GM23338 (cell line): Measurements from ENCODE around the gene OTC. TPM values are rescaled to one million over a fixed set of nuclear protein-coding genes. Genes with fewer than 3 reads are reported as not detected.

Source experiments
- ATAC-seq: fragments of 200-7000 bp; cut with Tn5 transposase; 3 replicates; pipeline ENCODE4 v1.9.1; 2020
- DNase-seq: peaks from one replicate; pipeline ENCODE4 v3.0.0-alpha.2; 2015; ENCODE audit warnings: low spot score
- H2AFZ ChIP-seq: fragments of 200-600 bp; sonication (generic); 2 replicates; pipeline ENCODE4 v1.8.0; 2016; ENCODE audit warnings: antibody characterized with exemption, mild to moderate bottlenecking, moderate library complexity
- H3F3A ChIP-seq: fragments of 200-600 bp; sonication (generic); replicated peaks from 2 replicates; pipeline ENCODE4 v1.8.0; 2017; ENCODE audit warnings: antibody characterized with exemption, mixed run types, low read depth
- H3K27ac ChIP-seq: fragments of 200-600 bp; sonication (generic); 2 replicates; pipeline ENCODE4 v1.6.1; 2016; ENCODE audit warnings: low read depth
- H3K27me3 ChIP-seq: fragments of 200-600 bp; sonication (generic); 2 replicates; pipeline ENCODE4 v1.8.0; 2016; ENCODE audit warnings: mild to moderate bottlenecking, mixed run types, moderate library complexity; ENCODE audit not compliant: insufficient read depth
- H3K36me3 ChIP-seq: fragments of 200-600 bp; sonication (generic); 2 replicates; pipeline ENCODE4 v1.8.0; 2016; ENCODE audit warnings: mild to moderate bottlenecking; ENCODE audit not compliant: insufficient read depth
- H3K4me1 ChIP-seq: fragments of 200-600 bp; sonication (generic); 2 replicates; pipeline ENCODE4 v1.8.0; 2016; ENCODE audit warnings: mild to moderate bottlenecking, moderate library complexity; ENCODE audit not compliant: insufficient read depth
- H3K4me2 ChIP-seq: fragments of 200-600 bp; sonication (generic); 2 replicates; pipeline ENCODE4 v1.7.1; 2017; ENCODE audit warnings: mixed run types
- H3K4me3 ChIP-seq: fragments of 200-600 bp; sonication (generic); 2 replicates; pipeline ENCODE4 v1.6.1; 2016; ENCODE audit warnings: mixed run types
- H3K79me2 ChIP-seq: fragments of 200-600 bp; sonication (generic); replicated peaks from 2 replicates; pipeline ENCODE4 v1.8.0; 2017; ENCODE audit warnings: mild to moderate bottlenecking; ENCODE audit not compliant: insufficient read depth
- H3K9me2 ChIP-seq: fragments of 200-600 bp; sonication (generic); 2 replicates; pipeline ENCODE4 v1.8.0; 2017; ENCODE audit not compliant: insufficient read depth
- H4K20me1 ChIP-seq: fragments of 200-600 bp; sonication (generic); replicated peaks from 2 replicates; pipeline ENCODE4 v1.8.0; 2017; ENCODE audit warnings: mild to moderate bottlenecking; ENCODE audit not compliant: insufficient read depth
- H3K27ac Mint-ChIP-seq: 2 replicates; pipeline ENCODE4 v1.8.0; 2020; ENCODE audit warnings: inconsistent platforms, mild to moderate bottlenecking, moderate library complexity, mixed read lengths
- H3K27me3 Mint-ChIP-seq: 3 replicates; pipeline ENCODE4 v1.8.0; 2022; ENCODE audit warnings: low read depth, mild to moderate bottlenecking, moderate library complexity, mixed read lengths, inconsistent platforms; ENCODE audit not compliant: insufficient read depth, poor library complexity
- H3K36me3 Mint-ChIP-seq: 3 replicates; pipeline ENCODE4 v1.8.0; 2021; ENCODE audit warnings: low read depth, mild to moderate bottlenecking, inconsistent platforms, moderate library complexity, mixed read lengths
- H3K4me1 Mint-ChIP-seq: 3 replicates; pipeline ENCODE4 v1.8.0; 2020; ENCODE audit warnings: mild to moderate bottlenecking, inconsistent platforms, mixed read lengths
- H3K4me3 Mint-ChIP-seq: 3 replicates; pipeline ENCODE4 v1.8.0; 2021; ENCODE audit warnings: moderate library complexity, mild to moderate bottlenecking, inconsistent platforms, mixed read lengths
- H3K9me3 Mint-ChIP-seq: 3 replicates; pipeline ENCODE4 v1.8.0; 2020; ENCODE audit warnings: moderate library complexity, mild to moderate bottlenecking, inconsistent platforms, mixed read lengths
- CREB1 ChIP-seq: fragments of 250-450 bp; sonication (Bioruptor Pico); IDR thresholded peaks from 2 replicates; pipeline ENCODE4 v1.5.0; 2020; ENCODE audit warnings: low read depth, mild to moderate bottlenecking, moderate library complexity
- EZH2 ChIP-seq: fragments of 200-600 bp; sonication (generic); IDR thresholded peaks from one replicate; pipeline ENCODE4 v1.8.0; 2017; ENCODE audit warnings: antibody characterized with exemption, mild to moderate bottlenecking, low read depth; ENCODE audit not compliant: unreplicated experiment
- EZH2phosphoT487 ChIP-seq: fragments of 200-600 bp; sonication (generic); IDR thresholded peaks from one replicate; pipeline ENCODE4 v1.8.1; 2018; ENCODE audit warnings: antibody characterized with exemption; ENCODE audit not compliant: unreplicated experiment
- JUNB ChIP-seq: IDR thresholded peaks from one replicate; pipeline ENCODE4 v1.6.1; 2016; ENCODE audit warnings: antibody characterized with exemption; ENCODE audit not compliant: unreplicated experiment
- NANOG ChIP-seq: IDR thresholded peaks from 2 replicates; pipeline ENCODE4 v1.6.1; 2016; ENCODE audit warnings: antibody characterized with exemption, borderline replicate concordance
- POLR2AphosphoS5 ChIP-seq: IDR thresholded peaks from 2 replicates; pipeline ENCODE4 v1.6.1; 2016; ENCODE audit warnings: antibody characterized with exemption, low read depth
- STAT1 ChIP-seq: IDR thresholded peaks from one replicate; pipeline ENCODE4 v1.6.1; 2016; ENCODE audit warnings: antibody characterized with exemption; ENCODE audit not compliant: unreplicated experiment
- ZNF114 ChIP-seq: fragments of 250-450 bp; sonication (Bioruptor Pico); IDR thresholded peaks from 2 replicates; pipeline ENCODE4 v1.5.0; 2020; ENCODE audit warnings: mild to moderate bottlenecking, moderate library complexity
- ZNF331 ChIP-seq: fragments of 250-450 bp; sonication (Bioruptor Pico); IDR thresholded peaks from 2 replicates; pipeline ENCODE4 v1.5.0; 2020; ENCODE audit warnings: low read depth, mild to moderate bottlenecking, moderate library complexity
- polyA plus RNA-seq: library from polyadenylated mRNA; unstranded; fragments of >200 nt; fragmentation: Nextera tagmentation; extraction: Ambion mirVana; gene quantifications from 2 replicates; pipeline ENCODE4 v1.2.1, GENCODE V29; 2016
- total RNA-seq: library from RNA; depleted of rRNA; stranded (reverse); fragments of >200 nt; shearing (Covaris generic); gene quantifications from 2 replicates; pipeline ENCODE4 v1.2.3, GENCODE V29; 2014
- TF ChIP-seq, protein P1 (sequence below), 2 experiments: fragments of 200-600 bp in 1 of 2; sonication (generic) in 1 of 2; conservative IDR thresholded peaks; 2 replicates each; pipeline versions ENCODE4 v1.5.1 to v1.6.1; 2016 to 2017; ENCODE audit warnings: antibody characterized with exemption in 2 of 2, low read depth in 2 of 2, mild to moderate bottlenecking in 2 of 2, moderate library complexity in 1 of 2
- TF ChIP-seq, protein P2 (sequence below): IDR thresholded peaks from 2 replicates; pipeline ENCODE4 v1.6.1; 2016; ENCODE audit warnings: antibody characterized with exemption
- TF ChIP-seq, protein P3 (sequence below): fragments of 250-450 bp; sonication (Bioruptor Pico); IDR thresholded peaks from 2 replicates; pipeline ENCODE4 v1.5.0; 2020; ENCODE audit warnings: mild to moderate bottlenecking, moderate library complexity
- TF ChIP-seq, protein P4 (sequence below): IDR thresholded peaks from one replicate; pipeline ENCODE4 v1.6.1; 2018; ENCODE audit warnings: antibody characterized with exemption; ENCODE audit not compliant: unreplicated experiment

OTC gene
- total and polyA plus RNA-seq, 2 experiments from 2014 or later = not detected

DNA sequence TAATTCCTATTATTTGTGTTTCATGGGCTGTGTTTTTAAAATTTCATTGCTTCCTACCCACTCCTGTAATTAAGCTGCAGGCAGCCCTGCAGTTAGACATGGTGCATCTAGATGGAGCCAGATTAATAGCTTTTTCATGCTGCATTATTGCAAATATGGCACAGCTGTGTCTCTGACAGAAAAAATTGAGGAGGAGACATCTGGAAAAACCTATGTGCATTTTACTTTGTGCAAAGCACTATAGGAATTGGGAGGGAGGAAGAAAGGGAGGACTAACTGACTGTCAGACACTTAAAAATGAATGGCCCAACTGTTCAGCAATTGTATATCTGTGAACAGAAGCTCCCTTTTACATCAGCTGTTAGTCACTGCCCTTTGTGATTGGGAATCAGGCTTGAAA is 17.0 kb upstream of the OTC start:
- Histone ChIP-seq H4K20me1 (no peaks in the 10 kb centered on the region), H3K9me2 (no peaks in the 10 kb centered on the region), H3K4me3 (no peak overlapping the region), H3K36me3 (no peaks in the 10 kb centered on the region), H3K4me2 (no peak overlapping the region), H2AFZ (no peak overlapping the region), H3K27ac (no peak overlapping the region), H3K79me2 (no peaks in the 10 kb centered on the region), H3F3A (no peaks in the 10 kb centered on the region), H3K27me3 (no peaks in the 10 kb centered on the region), H3K4me1 (no peaks in the 10 kb centered on the region)
- peaks cover 3% of the 10 kb centered on the region for H3K27me3 Mint-ChIP-seq
- H3K9me3 Mint-ChIP-seq = no peaks in the 10 kb centered on the region; the same call in 1 of the 3 replicates
- no peak for DNase-seq
- no peaks in the 10 kb centered on the region for H3K4me1 Mint-ChIP-seq
- H3K4me3 Mint-ChIP-seq = no peak overlapping the region
- TF ChIP-seq ZNF114 (CRISPR knock-in tag) (no peak), NANOG (no peak), STAT1 (no peak), CREB1 (CRISPR knock-in tag) (no peak), ZNF331 (CRISPR knock-in tag) (no peak), JUNB (no peak), EZH2phosphoT487 (no peak), EZH2 (no peak), POLR2AphosphoS5 (no peak)
- TF ChIP-seq, protein P1, sequence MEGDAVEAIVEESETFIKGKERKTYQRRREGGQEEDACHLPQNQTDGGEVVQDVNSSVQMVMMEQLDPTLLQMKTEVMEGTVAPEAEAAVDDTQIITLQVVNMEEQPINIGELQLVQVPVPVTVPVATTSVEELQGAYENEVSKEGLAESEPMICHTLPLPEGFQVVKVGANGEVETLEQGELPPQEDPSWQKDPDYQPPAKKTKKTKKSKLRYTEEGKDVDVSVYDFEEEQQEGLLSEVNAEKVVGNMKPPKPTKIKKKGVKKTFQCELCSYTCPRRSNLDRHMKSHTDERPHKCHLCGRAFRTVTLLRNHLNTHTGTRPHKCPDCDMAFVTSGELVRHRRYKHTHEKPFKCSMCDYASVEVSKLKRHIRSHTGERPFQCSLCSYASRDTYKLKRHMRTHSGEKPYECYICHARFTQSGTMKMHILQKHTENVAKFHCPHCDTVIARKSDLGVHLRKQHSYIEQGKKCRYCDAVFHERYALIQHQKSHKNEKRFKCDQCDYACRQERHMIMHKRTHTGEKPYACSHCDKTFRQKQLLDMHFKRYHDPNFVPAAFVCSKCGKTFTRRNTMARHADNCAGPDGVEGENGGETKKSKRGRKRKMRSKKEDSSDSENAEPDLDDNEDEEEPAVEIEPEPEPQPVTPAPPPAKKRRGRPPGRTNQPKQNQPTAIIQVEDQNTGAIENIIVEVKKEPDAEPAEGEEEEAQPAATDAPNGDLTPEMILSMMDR (conservative IDR thresholded peaks at IDR 0.05; ENCODE audit: low read depth in 2 of 2) = no peak
- TF ChIP-seq, protein P2, sequence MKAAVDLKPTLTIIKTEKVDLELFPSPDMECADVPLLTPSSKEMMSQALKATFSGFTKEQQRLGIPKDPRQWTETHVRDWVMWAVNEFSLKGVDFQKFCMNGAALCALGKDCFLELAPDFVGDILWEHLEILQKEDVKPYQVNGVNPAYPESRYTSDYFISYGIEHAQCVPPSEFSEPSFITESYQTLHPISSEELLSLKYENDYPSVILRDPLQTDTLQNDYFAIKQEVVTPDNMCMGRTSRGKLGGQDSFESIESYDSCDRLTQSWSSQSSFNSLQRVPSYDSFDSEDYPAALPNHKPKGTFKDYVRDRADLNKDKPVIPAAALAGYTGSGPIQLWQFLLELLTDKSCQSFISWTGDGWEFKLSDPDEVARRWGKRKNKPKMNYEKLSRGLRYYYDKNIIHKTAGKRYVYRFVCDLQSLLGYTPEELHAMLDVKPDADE = no peak
- TF ChIP-seq, protein P3, sequence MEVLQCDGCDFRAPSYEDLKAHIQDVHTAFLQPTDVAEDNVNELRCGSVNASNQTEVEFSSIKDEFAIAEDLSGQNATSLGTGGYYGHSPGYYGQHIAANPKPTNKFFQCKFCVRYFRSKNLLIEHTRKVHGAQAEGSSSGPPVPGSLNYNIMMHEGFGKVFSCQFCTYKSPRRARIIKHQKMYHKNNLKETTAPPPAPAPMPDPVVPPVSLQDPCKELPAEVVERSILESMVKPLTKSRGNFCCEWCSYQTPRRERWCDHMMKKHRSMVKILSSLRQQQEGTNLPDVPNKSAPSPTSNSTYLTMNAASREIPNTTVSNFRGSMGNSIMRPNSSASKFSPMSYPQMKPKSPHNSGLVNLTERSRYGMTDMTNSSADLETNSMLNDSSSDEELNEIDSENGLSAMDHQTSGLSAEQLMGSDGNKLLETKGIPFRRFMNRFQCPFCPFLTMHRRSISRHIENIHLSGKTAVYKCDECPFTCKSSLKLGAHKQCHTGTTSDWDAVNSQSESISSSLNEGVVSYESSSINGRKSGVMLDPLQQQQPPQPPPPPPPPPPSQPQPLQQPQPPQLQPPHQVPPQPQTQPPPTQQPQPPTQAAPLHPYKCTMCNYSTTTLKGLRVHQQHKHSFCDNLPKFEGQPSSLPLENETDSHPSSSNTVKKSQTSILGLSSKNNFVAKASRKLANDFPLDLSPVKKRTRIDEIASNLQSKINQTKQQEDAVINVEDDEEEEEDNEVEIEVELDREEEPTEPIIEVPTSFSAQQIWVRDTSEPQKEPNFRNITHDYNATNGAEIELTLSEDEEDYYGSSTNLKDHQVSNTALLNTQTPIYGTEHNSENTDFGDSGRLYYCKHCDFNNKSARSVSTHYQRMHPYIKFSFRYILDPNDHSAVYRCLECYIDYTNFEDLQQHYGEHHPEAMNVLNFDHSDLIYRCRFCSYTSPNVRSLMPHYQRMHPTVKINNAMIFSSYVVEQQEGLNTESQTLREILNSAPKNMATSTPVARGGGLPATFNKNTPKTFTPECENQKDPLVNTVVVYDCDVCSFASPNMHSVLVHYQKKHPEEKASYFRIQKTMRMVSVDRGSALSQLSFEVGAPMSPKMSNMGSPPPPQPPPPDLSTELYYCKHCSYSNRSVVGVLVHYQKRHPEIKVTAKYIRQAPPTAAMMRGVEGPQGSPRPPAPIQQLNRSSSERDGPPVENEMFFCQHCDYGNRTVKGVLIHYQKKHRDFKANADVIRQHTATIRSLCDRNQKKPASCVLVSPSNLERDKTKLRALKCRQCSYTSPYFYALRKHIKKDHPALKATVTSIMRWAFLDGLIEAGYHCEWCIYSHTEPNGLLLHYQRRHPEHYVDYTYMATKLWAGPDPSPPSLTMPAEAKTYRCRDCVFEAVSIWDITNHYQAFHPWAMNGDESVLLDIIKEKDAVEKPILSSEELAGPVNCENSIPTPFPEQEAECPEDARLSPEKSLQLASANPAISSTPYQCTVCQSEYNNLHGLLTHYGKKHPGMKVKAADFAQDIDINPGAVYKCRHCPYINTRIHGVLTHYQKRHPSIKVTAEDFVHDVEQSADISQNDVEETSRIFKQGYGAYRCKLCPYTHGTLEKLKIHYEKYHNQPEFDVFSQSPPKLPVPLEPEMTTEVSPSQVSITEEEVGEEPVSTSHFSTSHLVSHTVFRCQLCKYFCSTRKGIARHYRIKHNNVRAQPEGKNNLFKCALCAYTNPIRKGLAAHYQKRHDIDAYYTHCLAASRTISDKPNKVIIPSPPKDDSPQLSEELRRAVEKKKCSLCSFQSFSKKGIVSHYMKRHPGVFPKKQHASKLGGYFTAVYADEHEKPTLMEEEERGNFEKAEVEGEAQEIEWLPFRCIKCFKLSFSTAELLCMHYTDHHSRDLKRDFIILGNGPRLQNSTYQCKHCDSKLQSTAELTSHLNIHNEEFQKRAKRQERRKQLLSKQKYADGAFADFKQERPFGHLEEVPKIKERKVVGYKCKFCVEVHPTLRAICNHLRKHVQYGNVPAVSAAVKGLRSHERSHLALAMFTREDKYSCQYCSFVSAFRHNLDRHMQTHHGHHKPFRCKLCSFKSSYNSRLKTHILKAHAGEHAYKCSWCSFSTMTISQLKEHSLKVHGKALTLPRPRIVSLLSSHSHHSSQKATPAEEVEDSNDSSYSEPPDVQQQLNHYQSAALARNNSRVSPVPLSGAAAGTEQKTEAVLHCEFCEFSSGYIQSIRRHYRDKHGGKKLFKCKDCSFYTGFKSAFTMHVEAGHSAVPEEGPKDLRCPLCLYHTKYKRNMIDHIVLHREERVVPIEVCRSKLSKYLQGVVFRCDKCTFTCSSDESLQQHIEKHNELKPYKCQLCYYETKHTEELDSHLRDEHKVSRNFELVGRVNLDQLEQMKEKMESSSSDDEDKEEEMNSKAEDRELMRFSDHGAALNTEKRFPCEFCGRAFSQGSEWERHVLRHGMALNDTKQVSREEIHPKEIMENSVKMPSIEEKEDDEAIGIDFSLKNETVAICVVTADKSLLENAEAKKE (CRISPR knock-in tag) = no peak
- TF ChIP-seq, protein P4, sequence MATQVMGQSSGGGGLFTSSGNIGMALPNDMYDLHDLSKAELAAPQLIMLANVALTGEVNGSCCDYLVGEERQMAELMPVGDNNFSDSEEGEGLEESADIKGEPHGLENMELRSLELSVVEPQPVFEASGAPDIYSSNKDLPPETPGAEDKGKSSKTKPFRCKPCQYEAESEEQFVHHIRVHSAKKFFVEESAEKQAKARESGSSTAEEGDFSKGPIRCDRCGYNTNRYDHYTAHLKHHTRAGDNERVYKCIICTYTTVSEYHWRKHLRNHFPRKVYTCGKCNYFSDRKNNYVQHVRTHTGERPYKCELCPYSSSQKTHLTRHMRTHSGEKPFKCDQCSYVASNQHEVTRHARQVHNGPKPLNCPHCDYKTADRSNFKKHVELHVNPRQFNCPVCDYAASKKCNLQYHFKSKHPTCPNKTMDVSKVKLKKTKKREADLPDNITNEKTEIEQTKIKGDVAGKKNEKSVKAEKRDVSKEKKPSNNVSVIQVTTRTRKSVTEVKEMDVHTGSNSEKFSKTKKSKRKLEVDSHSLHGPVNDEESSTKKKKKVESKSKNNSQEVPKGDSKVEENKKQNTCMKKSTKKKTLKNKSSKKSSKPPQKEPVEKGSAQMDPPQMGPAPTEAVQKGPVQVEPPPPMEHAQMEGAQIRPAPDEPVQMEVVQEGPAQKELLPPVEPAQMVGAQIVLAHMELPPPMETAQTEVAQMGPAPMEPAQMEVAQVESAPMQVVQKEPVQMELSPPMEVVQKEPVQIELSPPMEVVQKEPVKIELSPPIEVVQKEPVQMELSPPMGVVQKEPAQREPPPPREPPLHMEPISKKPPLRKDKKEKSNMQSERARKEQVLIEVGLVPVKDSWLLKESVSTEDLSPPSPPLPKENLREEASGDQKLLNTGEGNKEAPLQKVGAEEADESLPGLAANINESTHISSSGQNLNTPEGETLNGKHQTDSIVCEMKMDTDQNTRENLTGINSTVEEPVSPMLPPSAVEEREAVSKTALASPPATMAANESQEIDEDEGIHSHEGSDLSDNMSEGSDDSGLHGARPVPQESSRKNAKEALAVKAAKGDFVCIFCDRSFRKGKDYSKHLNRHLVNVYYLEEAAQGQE = no peak
- H3K27ac Mint-ChIP-seq = no peak overlapping the region
- no peak for ATAC-seq
- H3K36me3 Mint-ChIP-seq = no peaks in the 10 kb centered on the region
